Measurements from ENCODE around the gene BHLHE23. TPM values are rescaled to one million over a fixed set of nuclear protein-coding genes. Genes with fewer than 3 reads are reported as not detected.

The BHLHE23 gene
- total and polyA plus RNA-seq, 11 donors: not detected

DNA sequence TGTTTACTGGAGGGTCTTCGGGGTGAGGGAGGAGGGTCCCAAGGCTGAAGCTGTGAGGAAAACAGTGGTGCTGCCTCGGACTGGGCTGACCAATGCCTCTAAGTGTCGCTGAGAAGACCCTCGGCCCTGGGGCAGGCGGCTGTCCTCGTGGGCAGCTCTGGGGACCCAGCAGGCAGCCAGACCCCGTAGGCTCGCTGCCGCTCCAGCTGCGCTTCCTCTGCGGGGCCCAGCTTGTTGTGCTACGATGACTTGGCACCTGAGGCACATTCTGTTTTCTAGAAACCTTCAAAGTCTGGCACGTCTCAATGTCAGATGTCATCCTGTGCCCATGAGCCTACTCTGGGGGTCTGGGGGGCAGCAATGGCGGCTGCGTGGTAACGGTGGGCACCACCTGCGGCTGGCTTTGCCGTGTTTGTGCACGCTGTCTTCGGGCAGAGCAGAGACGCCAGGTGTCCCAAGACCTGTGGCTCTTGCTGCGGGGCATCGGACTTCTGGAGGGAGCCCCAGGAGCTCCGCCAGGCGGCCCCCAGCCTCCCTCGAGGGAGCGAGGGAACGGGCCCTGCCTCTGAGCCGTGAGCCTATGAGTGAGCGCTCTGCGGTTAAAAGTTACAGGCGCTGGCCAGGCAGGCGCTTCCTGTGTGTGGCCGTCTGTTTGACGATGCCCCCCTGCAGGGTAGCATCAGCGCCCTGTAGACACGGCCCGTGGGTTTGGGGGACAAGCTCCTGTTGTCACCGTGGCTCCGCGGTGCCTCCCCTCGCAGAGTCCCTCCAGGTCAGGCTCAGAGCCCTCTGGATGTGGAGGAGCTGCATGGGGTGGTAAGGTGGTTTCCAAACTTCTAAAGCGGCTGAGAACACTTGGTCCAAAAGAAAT is 47.4 kb downstream of the BHLHE23 start:
- intact Hi-C loops (cut with DNase I): no loop called here
- peaks cover 0 to 17% (median 4%) of the 10 kb centered on the region in 12 donors for H3K4me1 ChIP-seq
- no peaks in the 10 kb centered on the region for H3K27me3 ChIP-seq
- no peaks in the 10 kb centered on the region for H3K9me3 ChIP-seq
- H3K4me3 ChIP-seq: no peak overlapping the region
- 72 to 83% (median 79%) methylated on average over 30 to 43 of the region's 43 CpGs for WGBS, 4 donors
- H3K27ac ChIP-seq: no peak overlapping the region
- ATAC-seq (no peak), DNase-seq (no peak)
- no peak for TF ChIP-seq CTCF (IDR thresholded peaks at IDR 0.05)
- TF ChIP-seq POLR2A (IDR thresholded peaks at IDR 0.05): no peak
- H3K36me3 ChIP-seq: peaks cover 0 to 6% (median 0%) of the 10 kb centered on the region in 9 donors

- H3K27ac ChIP-seq: no peak overlapping the region
- intact Hi-C loops (cut with DNase I): no loop called here
- no peaks in the 10 kb centered on the region for H3K27me3 ChIP-seq
- WGBS, 4 donors: 80 to 89% (median 81%) methylated on average over 10 of the region's 10 CpGs
- H3K4me3 ChIP-seq: no peak overlapping the region
- TF ChIP-seq POLR2A (IDR thresholded peaks at IDR 0.05) (no peak), CTCF (IDR thresholded peaks at IDR 0.05) (no peak)
- no peak for ATAC-seq
- DNase-seq: no peak
- H3K4me1 ChIP-seq: peaks cover 0 to 25% (median 11%) of the 10 kb centered on the region in 12 donors
- peaks cover 0 to 6% (median 0%) of the 10 kb centered on the region in 9 donors for H3K36me3 ChIP-seq
- H3K9me3 ChIP-seq: no peaks in the 10 kb centered on the region
Measured at GRCh38 chr20:62958388-62959100, 48.2 kb downstream of the BHLHE23 start.

- no peak for DNase-seq
- ATAC-seq: no peak
- Histone ChIP-seq H3K9me3 (no peaks in the 10 kb centered on the region), H3K4me3 (no peak overlapping the region), H3K27me3 (no peaks in the 10 kb centered on the region), H3K36me3 (peaks cover 0 to 6% (median 0%) of the 10 kb centered on the region in 9 donors), H3K27ac (no peak overlapping the region), H3K4me1 (peaks cover 3 to 36% (median 22%) of the 10 kb centered on the region in 12 donors)
- TF ChIP-seq CTCF (IDR thresholded peaks at IDR 0.05) (no peak), POLR2A (IDR thresholded peaks at IDR 0.05) (no peak)
- intact Hi-C loops (cut with DNase I): no loop called here
- WGBS, 4 donors: 94 to 96% (median 95%) methylated on average over 29 to 36 of the region's 36 CpGs
Measured at GRCh38 chr20:62957136-62958117, 49.3 kb downstream of the BHLHE23 start.

Data from heart left ventricle (tissue), 16 donors.